Neural cell (in vitro differentiated cells): ENCODE data around the gene GPR152. TPM values are rescaled to one million over a fixed set of nuclear protein-coding genes. Genes with fewer than 3 reads are reported as not detected.

ENCODE experiments used
- H2AFZ ChIP-seq: fragments of 200-600, 300-800 bp; sonication (generic), shearing (Covaris generic); 2 replicates; pipeline ENCODE4 v1.6.0; 2014; ENCODE audit warnings: low read depth, mild to moderate bottlenecking, antibody characterized with exemption, low read length, moderate library complexity
- H3F3A ChIP-seq: fragments of 200-600 bp; shearing (Covaris generic); 2 replicates; pipeline ENCODE4 v1.6.1; 2016; ENCODE audit warnings: mild to moderate bottlenecking, moderate library complexity, mixed read lengths, antibody characterized with exemption, low read length; ENCODE audit not compliant: insufficient read depth, poor library complexity, severe bottlenecking
- H3K27ac ChIP-seq: fragments of 200-600, 300-800 bp; sonication (generic), shearing (Covaris generic); 2 replicates; pipeline ENCODE4 v1.5.1; 2014; ENCODE audit warnings: mild to moderate bottlenecking, low read length, moderate library complexity
- H3K27me3 ChIP-seq: fragments of 300-800, 200-600 bp; sonication (generic), shearing (Covaris generic); 2 replicates; pipeline ENCODE4 v1.6.0; 2014; ENCODE audit warnings: mild to moderate bottlenecking, low read depth, low read length, moderate library complexity; ENCODE audit not compliant: insufficient read depth
- H3K36me3 ChIP-seq: fragments of 300-800, 200-600 bp; sonication (generic), shearing (Covaris generic); 2 replicates; pipeline ENCODE4 v1.5.1; 2014; ENCODE audit warnings: mild to moderate bottlenecking, antibody characterized with exemption, low read length, moderate library complexity; ENCODE audit not compliant: insufficient read depth
- H3K4me2 ChIP-seq: fragments of 300-800, 200-600 bp; sonication (generic), shearing (Covaris generic); 2 replicates; pipeline ENCODE4 v1.6.0; 2014; ENCODE audit warnings: mild to moderate bottlenecking, low read length
- H3K4me3 ChIP-seq: fragments of 300-800, 200-600 bp; sonication (generic), shearing (Covaris generic); 2 replicates; pipeline ENCODE4 v1.5.1; 2014; ENCODE audit warnings: mild to moderate bottlenecking, low read length, moderate library complexity
- H3K79me2 ChIP-seq: fragments of 200-600 bp; shearing (Covaris generic); replicated peaks from 2 replicates; pipeline ENCODE4 v1.6.0; 2014; ENCODE audit warnings: mild to moderate bottlenecking, low read length, moderate library complexity; ENCODE audit not compliant: insufficient read depth
- H3K9ac ChIP-seq: fragments of 300-800, 200-600 bp; sonication (generic), shearing (Covaris generic); 2 replicates; pipeline ENCODE4 v1.6.1; 2016; ENCODE audit warnings: mild to moderate bottlenecking, low read length, mixed read lengths
- H3K9me2 ChIP-seq: fragments of 200-600 bp; shearing (Covaris generic); 2 replicates; pipeline ENCODE4 v1.6.1; 2016; ENCODE audit warnings: mild to moderate bottlenecking, low read length, mixed read lengths; ENCODE audit not compliant: insufficient read depth
- H3K9me3 ChIP-seq: fragments of 200-600, 300-800 bp; sonication (generic), shearing (Covaris generic); 2 replicates; pipeline ENCODE4 v1.6.1; 2016; ENCODE audit warnings: mild to moderate bottlenecking, mixed run types, low read length, moderate library complexity, mixed read lengths
- H4K20me1 ChIP-seq: fragments of 200-600 bp; shearing (Covaris generic); 2 replicates; pipeline ENCODE4 v1.6.1; 2016; ENCODE audit warnings: mild to moderate bottlenecking, mixed run types; ENCODE audit not compliant: insufficient read depth
- EP300 ChIP-seq: fragments of 450-650 bp; conservative IDR thresholded peaks from 2 replicates; pipeline ENCODE4 v1.6.1; 2014; ENCODE audit warnings: antibody characterized with exemption, mild to moderate bottlenecking, moderate library complexity; ENCODE audit not compliant: poor library complexity, severe bottlenecking
- EZH2 ChIP-seq: fragments of 200-600, 300-800 bp; shearing (Covaris generic), sonication (generic); IDR thresholded peaks from 2 replicates; pipeline ENCODE4 v1.6.1; 2014; ENCODE audit warnings: antibody characterized with exemption, low read length, borderline replicate concordance, mild to moderate bottlenecking; ENCODE audit not compliant: insufficient read depth, poor library complexity, severe bottlenecking
- MXI1 ChIP-seq: fragments of 450-650 bp; conservative IDR thresholded peaks from 2 replicates; pipeline ENCODE4 v1.6.1; 2014; ENCODE audit warnings: antibody characterized with exemption, mild to moderate bottlenecking; ENCODE audit not compliant: poor library complexity, severe bottlenecking
- POLR2AphosphoS5 ChIP-seq: IDR thresholded peaks from 2 replicates; pipeline ENCODE4 v1.6.1; 2012
- RAD21 ChIP-seq: fragments of 450-650 bp; conservative IDR thresholded peaks from 2 replicates; pipeline ENCODE4 v1.6.1; 2014; ENCODE audit warnings: antibody characterized with exemption, mild to moderate bottlenecking, moderate library complexity
- SMC3 ChIP-seq: fragments of 450-650 bp; conservative IDR thresholded peaks from 2 replicates; pipeline ENCODE4 v1.6.1; 2014; ENCODE audit warnings: antibody characterized with exemption, mild to moderate bottlenecking, moderate library complexity; ENCODE audit not compliant: poor library complexity
- TAF1 ChIP-seq: IDR thresholded peaks from 2 replicates; pipeline ENCODE4 v1.6.1; 2012; ENCODE audit warnings: low read depth
- polyA plus RNA-seq: library from polyadenylated mRNA; depleted of rRNA; stranded (reverse); fragments of >200 nt; gene quantifications from 2 replicates; pipeline ENCODE4 v1.2.3, GENCODE V29; 2014
- TF ChIP-seq, protein P1 (sequence below): IDR thresholded peaks from 2 replicates; pipeline ENCODE4 v1.6.1; 2012; ENCODE audit warnings: borderline replicate concordance
- TF ChIP-seq, protein P2 (sequence below): fragments of 450-650 bp; IDR thresholded peaks from 2 replicates; pipeline ENCODE4 v1.5.1; 2014; ENCODE audit warnings: antibody characterized with exemption, mild to moderate bottlenecking, moderate library complexity; ENCODE audit not compliant: poor library complexity, severe bottlenecking

The GPR152 gene
- polyA plus RNA-seq, 1 donor from 2014 or later, result not detected

- TF ChIP-seq, protein P1, sequence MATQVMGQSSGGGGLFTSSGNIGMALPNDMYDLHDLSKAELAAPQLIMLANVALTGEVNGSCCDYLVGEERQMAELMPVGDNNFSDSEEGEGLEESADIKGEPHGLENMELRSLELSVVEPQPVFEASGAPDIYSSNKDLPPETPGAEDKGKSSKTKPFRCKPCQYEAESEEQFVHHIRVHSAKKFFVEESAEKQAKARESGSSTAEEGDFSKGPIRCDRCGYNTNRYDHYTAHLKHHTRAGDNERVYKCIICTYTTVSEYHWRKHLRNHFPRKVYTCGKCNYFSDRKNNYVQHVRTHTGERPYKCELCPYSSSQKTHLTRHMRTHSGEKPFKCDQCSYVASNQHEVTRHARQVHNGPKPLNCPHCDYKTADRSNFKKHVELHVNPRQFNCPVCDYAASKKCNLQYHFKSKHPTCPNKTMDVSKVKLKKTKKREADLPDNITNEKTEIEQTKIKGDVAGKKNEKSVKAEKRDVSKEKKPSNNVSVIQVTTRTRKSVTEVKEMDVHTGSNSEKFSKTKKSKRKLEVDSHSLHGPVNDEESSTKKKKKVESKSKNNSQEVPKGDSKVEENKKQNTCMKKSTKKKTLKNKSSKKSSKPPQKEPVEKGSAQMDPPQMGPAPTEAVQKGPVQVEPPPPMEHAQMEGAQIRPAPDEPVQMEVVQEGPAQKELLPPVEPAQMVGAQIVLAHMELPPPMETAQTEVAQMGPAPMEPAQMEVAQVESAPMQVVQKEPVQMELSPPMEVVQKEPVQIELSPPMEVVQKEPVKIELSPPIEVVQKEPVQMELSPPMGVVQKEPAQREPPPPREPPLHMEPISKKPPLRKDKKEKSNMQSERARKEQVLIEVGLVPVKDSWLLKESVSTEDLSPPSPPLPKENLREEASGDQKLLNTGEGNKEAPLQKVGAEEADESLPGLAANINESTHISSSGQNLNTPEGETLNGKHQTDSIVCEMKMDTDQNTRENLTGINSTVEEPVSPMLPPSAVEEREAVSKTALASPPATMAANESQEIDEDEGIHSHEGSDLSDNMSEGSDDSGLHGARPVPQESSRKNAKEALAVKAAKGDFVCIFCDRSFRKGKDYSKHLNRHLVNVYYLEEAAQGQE, result no peak
- H3K4me3 ChIP-seq, result no peak overlapping the region
- H2AFZ ChIP-seq, result no peak overlapping the region
- H4K20me1 ChIP-seq, result no peaks in the 10 kb centered on the region
- no peaks in the 10 kb centered on the region for H3K9me2 ChIP-seq
- H3K9me3 ChIP-seq, result no peaks in the 10 kb centered on the region
- H3K27ac ChIP-seq, result no peak overlapping the region
- no peak overlapping the region for H3K9ac ChIP-seq
- no peaks in the 10 kb centered on the region for H3K36me3 ChIP-seq
- no peaks in the 10 kb centered on the region for H3F3A ChIP-seq
- H3K4me2 ChIP-seq, result no peak overlapping the region
- H3K27me3 ChIP-seq, result peaks cover 21% of the 10 kb centered on the region
- H3K79me2 ChIP-seq, result no peaks in the 10 kb centered on the region
Observed at GRCh38 chr11:67411785-67412152, 40.8 kb downstream of the GPR152 start.

- Histone ChIP-seq H3K9me3 (no peaks in the 10 kb centered on the region), H4K20me1 (no peaks in the 10 kb centered on the region), H3K9ac (no peak overlapping the region), H3K36me3 (no peaks in the 10 kb centered on the region), H3F3A (no peaks in the 10 kb centered on the region), H2AFZ (no peak overlapping the region), H3K79me2 (no peaks in the 10 kb centered on the region), H3K27me3 (peaks cover 15% of the 10 kb centered on the region), H3K4me3 (no peak overlapping the region), H3K27ac (no peak overlapping the region), H3K9me2 (no peaks in the 10 kb centered on the region), H3K4me2 (no peak overlapping the region)
- TF ChIP-seq EZH2 (no peak), MXI1 (no peak), RAD21 (no peak), EP300 (no peak), TAF1 (no peak), POLR2AphosphoS5 (no peak), SMC3 (no peak)
- TF ChIP-seq, protein P1, result no peak
- TF ChIP-seq, protein P2, sequence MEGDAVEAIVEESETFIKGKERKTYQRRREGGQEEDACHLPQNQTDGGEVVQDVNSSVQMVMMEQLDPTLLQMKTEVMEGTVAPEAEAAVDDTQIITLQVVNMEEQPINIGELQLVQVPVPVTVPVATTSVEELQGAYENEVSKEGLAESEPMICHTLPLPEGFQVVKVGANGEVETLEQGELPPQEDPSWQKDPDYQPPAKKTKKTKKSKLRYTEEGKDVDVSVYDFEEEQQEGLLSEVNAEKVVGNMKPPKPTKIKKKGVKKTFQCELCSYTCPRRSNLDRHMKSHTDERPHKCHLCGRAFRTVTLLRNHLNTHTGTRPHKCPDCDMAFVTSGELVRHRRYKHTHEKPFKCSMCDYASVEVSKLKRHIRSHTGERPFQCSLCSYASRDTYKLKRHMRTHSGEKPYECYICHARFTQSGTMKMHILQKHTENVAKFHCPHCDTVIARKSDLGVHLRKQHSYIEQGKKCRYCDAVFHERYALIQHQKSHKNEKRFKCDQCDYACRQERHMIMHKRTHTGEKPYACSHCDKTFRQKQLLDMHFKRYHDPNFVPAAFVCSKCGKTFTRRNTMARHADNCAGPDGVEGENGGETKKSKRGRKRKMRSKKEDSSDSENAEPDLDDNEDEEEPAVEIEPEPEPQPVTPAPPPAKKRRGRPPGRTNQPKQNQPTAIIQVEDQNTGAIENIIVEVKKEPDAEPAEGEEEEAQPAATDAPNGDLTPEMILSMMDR, result no peak
Observed at GRCh38 chr11:67410984-67411784, 41.3 kb downstream of the GPR152 start.
